HCT116 (cell line): ENCODE data around the gene RUNX1. TPM values are rescaled to one million over a fixed set of nuclear protein-coding genes. Genes with fewer than 3 reads are reported as not detected.
A peak's percentile ranks its signal among the peaks of the same experiment; 100 is the strongest.

ENCODE experiments used
- ATAC-seq: fragments of 200-7000 bp; cut with Tn5 transposase; 2 replicates; pipeline ENCODE4 v1.9.1; 2020; ENCODE audit warnings: mild to moderate bottlenecking, moderate library complexity
- BruUV-seq: library from RNA; stranded (reverse); fragments of 400-500 nt; replicated peaks from 2 replicates; lab custom pipeline; 2021; lab: Mats Ljungman, UMichigan
- CTCF ChIA-PET: fragments of 300-600 bp; sonication (Branson Sonifier 250); formaldehyde crosslinking; loops from one replicate; lab custom pipeline; 2021; ENCODE audit warnings: antibody characterized with exemption; lab: Charles Lee
- POLR2A ChIA-PET: fragments of 300-600, 350-600 bp; sonication (Branson Sonifier 250); formaldehyde crosslinking; loops from one replicate; lab custom pipeline; 2021; ENCODE audit warnings: antibody characterized with exemption; lab: Charles Lee
- RAD21 ChIA-PET, 2 experiments: fragments of 300-600 bp; sonication (Branson Sonifier 250); formaldehyde crosslinking; loops; one replicate each; lab custom pipeline; 2023; ENCODE audit warnings: low total read pairs in 2 of 2; ENCODE audit not compliant: uncharacterized antibody in 2 of 2, unreplicated experiment in 2 of 2, low non-redundant PET in 1 of 2; lab: Charles Lee
- DNase-seq: peaks from one replicate; pipeline ENCODE4 v3.0.0-alpha.2; 2010; ENCODE audit warnings: low read depth, low spot score
- H2AFZ ChIP-seq: fragments of 200-600 bp; shearing (Covaris generic), sonication (generic); 2 replicates; pipeline ENCODE4 v1.6.1; 2017; ENCODE audit warnings: low read depth, mixed run types, mixed read lengths, antibody characterized with exemption, low read length; ENCODE audit not compliant: poor library complexity, severe bottlenecking
- H3K27ac ChIP-seq: 2 replicates; pipeline ENCODE4 v1.5.1; 2012; ENCODE audit warnings: low read depth, low read length
- H3K27me3 ChIP-seq: fragments of 200-600 bp; sonication (generic); 2 replicates; pipeline ENCODE4 v1.6.1; 2016; ENCODE audit warnings: mixed run types, low read length, mixed read lengths; ENCODE audit not compliant: insufficient read depth
- H3K36me3 ChIP-seq, 2 experiments: fragments of 200-500 bp in 1 of 2; fragments of 200-600 bp in 1 of 2; sonication (Bioruptor generic) in 1 of 2; sonication (generic) in 1 of 2; 2 replicates each; pipeline versions ENCODE4 v1.5.1 to v1.6.1; 2014 to 2016; ENCODE audit warnings: low read length in 2 of 2, inconsistent platforms in 1 of 2, mixed read lengths in 1 of 2, mixed run types in 1 of 2; ENCODE audit not compliant: insufficient read depth in 2 of 2, control insufficient read depth in 1 of 2
- H3K4me1 ChIP-seq, 2 experiments: fragments of 200-600 bp in 1 of 2; sonication (generic) in 1 of 2; 2 replicates each; pipeline versions ENCODE4 v1.5.1 to v1.6.1; 2012 to 2017; ENCODE audit warnings: low read length in 2 of 2, inconsistent platforms in 1 of 2, mild to moderate bottlenecking in 1 of 2, mixed read lengths in 1 of 2, mixed run types in 1 of 2, moderate library complexity in 1 of 2; ENCODE audit not compliant: insufficient read depth in 2 of 2, control insufficient read depth in 1 of 2
- H3K4me2 ChIP-seq: fragments of 200-600 bp; sonication (generic); 2 replicates; pipeline ENCODE4 v1.6.1; 2017; ENCODE audit warnings: mixed run types, low read length, mixed read lengths
- H3K4me3 ChIP-seq, 2 experiments: fragments of 200-600 bp in 1 of 2; sonication (generic) in 1 of 2; replicated peaks in 1 of 2; 2 replicates each; pipeline ENCODE4 v1.5.1; 2011 to 2016; ENCODE audit warnings: low read length in 2 of 2, control low read depth in 1 of 2, low read depth in 1 of 2, mild to moderate bottlenecking in 1 of 2, mixed read lengths in 1 of 2, mixed run types in 1 of 2
- H3K79me2 ChIP-seq: fragments of 200-600 bp; sonication (generic); 2 replicates; pipeline ENCODE4 v1.6.1; 2017; ENCODE audit warnings: mild to moderate bottlenecking, mixed run types, low read length, moderate library complexity, mixed read lengths; ENCODE audit not compliant: insufficient read depth
- H3K9ac ChIP-seq: fragments of 200-600 bp; sonication (generic); 2 replicates; pipeline ENCODE4 v1.6.1; 2016; ENCODE audit warnings: low read length, mixed read lengths
- H3K9me2 ChIP-seq: fragments of 200-600 bp; sonication (generic), shearing (Covaris generic); 2 replicates; pipeline ENCODE4 v1.6.1; 2017; ENCODE audit warnings: mixed run types, mild to moderate bottlenecking, moderate library complexity; ENCODE audit not compliant: insufficient read depth
- H3K9me3 ChIP-seq, 2 experiments: fragments of 200-500 bp in 1 of 2; fragments of 200-600 bp in 1 of 2; sonication (Bioruptor generic) in 1 of 2; sonication (generic) in 1 of 2; 2 replicates each; pipeline ENCODE4 v1.6.1; 2014 to 2017; ENCODE audit warnings: low read length in 2 of 2, mixed read lengths in 2 of 2, inconsistent platforms in 1 of 2, low read depth in 1 of 2, mild to moderate bottlenecking in 1 of 2, mixed run types in 1 of 2, moderate library complexity in 1 of 2; ENCODE audit not compliant: control insufficient read depth in 1 of 2, insufficient read depth in 1 of 2
- H4K20me1 ChIP-seq: fragments of 200-600 bp; sonication (generic), shearing (Covaris generic); 2 replicates; pipeline ENCODE4 v1.6.1; 2017; ENCODE audit warnings: mixed run types, mild to moderate bottlenecking, moderate library complexity; ENCODE audit not compliant: insufficient read depth
- ATF3 ChIP-seq: IDR thresholded peaks from 2 replicates; pipeline ENCODE4 v1.6.1; 2012
- CBX3 ChIP-seq: IDR thresholded peaks from 2 replicates; pipeline ENCODE4 v1.6.1; 2012; ENCODE audit warnings: low read depth
- CEBPB ChIP-seq: IDR thresholded peaks from 2 replicates; pipeline ENCODE4 v1.6.1; 2012; ENCODE audit warnings: low read depth
- CTCF ChIP-seq, 3 experiments: fragments of 200-600 bp in 1 of 3; sonication (generic) in 1 of 3; IDR thresholded peaks in 2 of 3; conservative IDR thresholded peaks in 1 of 3; 2 replicates each; pipeline ENCODE4 v1.5.1; 2012 to 2017; ENCODE audit warnings: low read depth in 2 of 3, low read length in 2 of 3, antibody characterized with exemption in 1 of 3, borderline replicate concordance in 1 of 3, control low read depth in 1 of 3, mild to moderate bottlenecking in 1 of 3, mixed read lengths in 1 of 3, mixed run types in 1 of 3, moderate library complexity in 1 of 3; ENCODE audit not compliant: insufficient read depth in 1 of 3
- EGR1 ChIP-seq: IDR thresholded peaks from 2 replicates; pipeline ENCODE4 v1.6.1; 2012; ENCODE audit warnings: low read depth
- ELF1 ChIP-seq: IDR thresholded peaks from 2 replicates; pipeline ENCODE4 v1.6.1; 2012; ENCODE audit warnings: low read depth, borderline replicate concordance
- EZH2 ChIP-seq: fragments of 200-600 bp; sonication (generic); IDR thresholded peaks from 2 replicates; pipeline ENCODE4 v1.6.1; 2017; ENCODE audit warnings: antibody characterized with exemption, mixed run types
- EZH2phosphoT487 ChIP-seq: fragments of 200-600 bp; IDR thresholded peaks from 2 replicates; pipeline ENCODE4 v1.6.1; 2018; ENCODE audit warnings: antibody characterized with exemption, borderline replicate concordance
- FOSL1 ChIP-seq: IDR thresholded peaks from 2 replicates; pipeline ENCODE4 v1.6.1; 2012; ENCODE audit warnings: low read depth
- JUND ChIP-seq: IDR thresholded peaks from 2 replicates; pipeline ENCODE4 v1.6.1; 2012
- POLR2A ChIP-seq: IDR thresholded peaks from 2 replicates; pipeline ENCODE4 v1.7.0; 2011; ENCODE audit warnings: borderline replicate concordance; ENCODE audit not compliant: insufficient read depth, insufficient read length; ENCODE audit errors: extremely low read depth
- POLR2AphosphoS5 ChIP-seq: IDR thresholded peaks from 2 replicates; pipeline ENCODE4 v1.6.1; 2011; ENCODE audit warnings: mild to moderate bottlenecking, low read depth, low read length, moderate library complexity
- RAD21 ChIP-seq: IDR thresholded peaks from 2 replicates; pipeline ENCODE4 v1.6.1; 2012; ENCODE audit warnings: low read depth, mild to moderate bottlenecking
- SIN3A ChIP-seq: IDR thresholded peaks from 2 replicates; pipeline ENCODE4 v1.6.1; 2012; ENCODE audit warnings: low read depth
- SP1 ChIP-seq: IDR thresholded peaks from 2 replicates; pipeline ENCODE4 v1.6.1; 2012; ENCODE audit warnings: low read depth
- SRF ChIP-seq: IDR thresholded peaks from 2 replicates; pipeline ENCODE4 v1.6.1; 2012; ENCODE audit warnings: low read depth
- TCF7L2 ChIP-seq: IDR thresholded peaks from 2 replicates; pipeline ENCODE4 v1.7.0; 2011; ENCODE audit warnings: borderline replicate concordance, inconsistent platforms; ENCODE audit not compliant: insufficient read depth, insufficient read length; ENCODE audit errors: extremely low read depth
- YY1 ChIP-seq: IDR thresholded peaks from 2 replicates; pipeline ENCODE4 v1.6.1; 2011; ENCODE audit warnings: low read length, low read depth, moderate library complexity, mild to moderate bottlenecking; ENCODE audit not compliant: insufficient replicate concordance; ENCODE audit errors: extremely low read depth
- ZFX ChIP-seq: fragments of 450-650 bp; IDR thresholded peaks from 2 replicates; pipeline ENCODE4 v1.6.1; 2017
- ZNF274 ChIP-seq: fragments of 200-500 bp; sonication (Bioruptor generic); IDR thresholded peaks from 2 replicates; pipeline ENCODE4 v1.6.1; 2014; ENCODE audit warnings: mild to moderate bottlenecking, low read depth, low read length, inconsistent platforms
- intact Hi-C: fragments of 100-400 bp; cut with micrococcal nuclease; formaldehyde crosslinking; loops from 2 replicates; pipeline ENCODE4 v1.10.0; 2022
- total RNA-seq: library from RNA; stranded (reverse); gene quantifications from one replicate; pipeline ENCODE4 v1.2.1, GENCODE V29; 2021; ENCODE audit not compliant: unreplicated experiment
- TF ChIP-seq, protein P1 (sequence below): IDR thresholded peaks from 2 replicates; pipeline ENCODE4 v1.6.1; 2012
- TF ChIP-seq, protein P2 (sequence below): IDR thresholded peaks from 2 replicates; pipeline ENCODE4 v1.6.1; 2012; ENCODE audit warnings: low read depth

RUNX1 gene
- total RNA-seq, 1 experiment from 2014 or later, result 33.5 TPM

DNA sequence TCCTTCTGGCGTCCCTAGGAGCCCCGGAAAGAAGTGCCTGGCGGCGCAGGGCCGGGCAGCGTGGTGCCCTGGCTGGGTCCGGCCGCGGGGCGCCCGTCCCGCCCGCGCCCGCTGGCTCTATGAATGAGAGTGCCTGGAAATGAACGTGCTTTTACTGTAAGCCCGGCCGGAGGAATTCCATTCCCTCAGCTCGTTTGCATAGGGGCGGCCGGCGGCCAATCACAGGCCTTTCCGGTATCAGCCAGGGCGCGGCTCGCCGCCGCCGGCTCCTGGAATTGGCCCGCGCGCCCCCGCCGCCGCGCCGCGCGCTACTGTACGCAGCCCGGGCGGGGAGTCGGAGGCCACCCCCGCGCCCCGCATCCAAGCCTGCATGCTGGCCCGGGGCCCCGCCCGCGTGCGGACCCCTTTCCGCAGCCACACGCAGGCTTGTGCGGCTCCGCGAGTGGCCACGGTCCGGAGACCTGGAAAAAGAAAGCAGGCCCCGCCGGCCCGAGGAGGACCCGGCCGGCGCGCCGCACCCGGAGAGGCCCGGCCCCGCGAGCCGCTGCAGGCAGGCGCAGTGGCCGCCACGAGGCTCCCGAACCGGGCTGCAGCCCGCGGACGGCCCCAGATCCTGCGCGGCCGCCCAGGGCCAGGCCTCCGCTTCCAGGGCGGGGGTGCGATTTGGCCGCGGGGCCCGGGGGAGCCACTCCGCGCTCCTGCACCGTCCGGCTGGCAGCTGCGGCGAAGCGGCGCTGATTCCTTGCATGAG, 160.4 kb downstream of the RUNX1 start:
- Histone ChIP-seq H3K4me3 (peak overlapping the region; percentile 68 to 81), H3K4me1 (peaks cover 21 to 46% of the 10 kb centered on the region in 2 experiments), H2AFZ (no peak overlapping the region), H3K9ac (peak overlapping the region; percentile 87), H3K36me3 (peaks cover 0 to 2% of the 10 kb centered on the region in 2 experiments; a peak in 1 of 4 replicates), H3K27ac (peak overlapping the region; percentile 93), H3K9me3 (no peaks in the 10 kb centered on the region), H4K20me1 (no peaks in the 10 kb centered on the region), H3K4me2 (peak overlapping the region; percentile 100), H3K27me3 (no peaks in the 10 kb centered on the region), H3K79me2 (peaks cover 44% of the 10 kb centered on the region), H3K9me2 (no peaks in the 10 kb centered on the region)
- intact Hi-C loops, result loop anchor here (1.0 to 5.0 kb wide), 10 partner anchors 88 to 1044 kb away; no protein-coding TSS in a partner anchor
- CTCF ChIA-PET, result interaction anchor here (0.8 to 4.6 kb wide), 15 partner anchors 11 to 952 kb away, joined by 3 to 31 read pairs (median 4); no protein-coding TSS in a partner anchor
- POLR2A ChIA-PET, result interaction anchor here (0.6 to 3.9 kb wide), 23 partner anchors 8 to 951 kb away, joined by 3 to 33 read pairs (median 4); no protein-coding TSS in a partner anchor
- ATAC-seq (peak; percentile 76), DNase-seq (peak; percentile 86)
- BruUV-seq, result no TSS peak
- RAD21 ChIA-PET, result interaction anchor here (1.0 to 3.4 kb wide), 7 partner anchors 42 to 619 kb away, joined by 3 to 23 read pairs (median 5); no protein-coding TSS in a partner anchor
- TF ChIP-seq SIN3A (no peak), RAD21 (no peak), ZFX (peak; percentile 88), JUND (no peak), EZH2 (no peak), POLR2A (peak; percentile 62), FOSL1 (no peak), EZH2phosphoT487 (no peak), ATF3 (no peak), ZNF274 (no peak), SP1 (no peak), POLR2AphosphoS5 (peak; percentile 97), CBX3 (no peak), YY1 (no peak), CEBPB (no peak), SRF (no peak), ELF1 (no peak), CTCF (IDR thresholded peaks at IDR 0.05 in 2 of 3, conservative IDR thresholded peaks at IDR 0.05 in 1 of 3; ENCODE audit: borderline replicate concordance in 1 of 3, insufficient read depth in 1 of 3, low read depth in 2 of 3, low read length in 2 of 3) (no peak), EGR1 (no peak), TCF7L2 (no peak)
- TF ChIP-seq, protein P1, sequence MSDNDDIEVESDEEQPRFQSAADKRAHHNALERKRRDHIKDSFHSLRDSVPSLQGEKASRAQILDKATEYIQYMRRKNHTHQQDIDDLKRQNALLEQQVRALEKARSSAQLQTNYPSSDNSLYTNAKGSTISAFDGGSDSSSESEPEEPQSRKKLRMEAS, result no peak
- TF ChIP-seq, protein P2, sequence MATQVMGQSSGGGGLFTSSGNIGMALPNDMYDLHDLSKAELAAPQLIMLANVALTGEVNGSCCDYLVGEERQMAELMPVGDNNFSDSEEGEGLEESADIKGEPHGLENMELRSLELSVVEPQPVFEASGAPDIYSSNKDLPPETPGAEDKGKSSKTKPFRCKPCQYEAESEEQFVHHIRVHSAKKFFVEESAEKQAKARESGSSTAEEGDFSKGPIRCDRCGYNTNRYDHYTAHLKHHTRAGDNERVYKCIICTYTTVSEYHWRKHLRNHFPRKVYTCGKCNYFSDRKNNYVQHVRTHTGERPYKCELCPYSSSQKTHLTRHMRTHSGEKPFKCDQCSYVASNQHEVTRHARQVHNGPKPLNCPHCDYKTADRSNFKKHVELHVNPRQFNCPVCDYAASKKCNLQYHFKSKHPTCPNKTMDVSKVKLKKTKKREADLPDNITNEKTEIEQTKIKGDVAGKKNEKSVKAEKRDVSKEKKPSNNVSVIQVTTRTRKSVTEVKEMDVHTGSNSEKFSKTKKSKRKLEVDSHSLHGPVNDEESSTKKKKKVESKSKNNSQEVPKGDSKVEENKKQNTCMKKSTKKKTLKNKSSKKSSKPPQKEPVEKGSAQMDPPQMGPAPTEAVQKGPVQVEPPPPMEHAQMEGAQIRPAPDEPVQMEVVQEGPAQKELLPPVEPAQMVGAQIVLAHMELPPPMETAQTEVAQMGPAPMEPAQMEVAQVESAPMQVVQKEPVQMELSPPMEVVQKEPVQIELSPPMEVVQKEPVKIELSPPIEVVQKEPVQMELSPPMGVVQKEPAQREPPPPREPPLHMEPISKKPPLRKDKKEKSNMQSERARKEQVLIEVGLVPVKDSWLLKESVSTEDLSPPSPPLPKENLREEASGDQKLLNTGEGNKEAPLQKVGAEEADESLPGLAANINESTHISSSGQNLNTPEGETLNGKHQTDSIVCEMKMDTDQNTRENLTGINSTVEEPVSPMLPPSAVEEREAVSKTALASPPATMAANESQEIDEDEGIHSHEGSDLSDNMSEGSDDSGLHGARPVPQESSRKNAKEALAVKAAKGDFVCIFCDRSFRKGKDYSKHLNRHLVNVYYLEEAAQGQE, result no peak
